ENCODE results near the gene BHLHE23.

DNA sequence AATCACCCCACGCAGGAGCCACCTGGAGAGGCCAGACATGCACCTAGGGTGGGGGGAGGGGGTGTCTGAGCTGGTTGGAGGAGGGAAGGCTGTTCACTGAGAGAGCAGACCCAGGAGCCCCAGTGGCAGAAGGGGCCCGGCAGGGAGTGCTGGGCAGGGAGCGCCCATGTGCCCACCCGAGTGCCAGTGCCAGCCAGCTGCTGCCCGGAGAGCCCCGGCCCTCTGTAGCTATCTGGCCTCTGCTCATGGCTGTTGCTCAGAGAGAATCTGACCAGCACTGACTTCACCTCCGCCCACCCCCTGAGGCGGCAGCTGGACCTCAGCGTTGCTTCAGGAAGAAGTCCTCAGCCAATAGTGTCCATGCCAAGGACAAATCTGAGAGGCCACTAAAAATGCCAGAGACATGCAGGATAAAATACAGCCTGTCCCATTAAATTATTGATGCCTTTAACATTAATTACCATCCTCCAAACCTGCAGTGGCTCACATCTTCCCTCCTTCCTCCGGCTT, 31.5 kb downstream of the BHLHE23 start:
- TF ChIP-seq POLR2A (IDR thresholded peaks at IDR 0.05) = no peak
- no peak for TF ChIP-seq CTCF (IDR thresholded peaks at IDR 0.05)

All from prostate gland (tissue), 2 donors.